ENCODE results near the gene LAMP5. TPM values are rescaled to one million over a fixed set of nuclear protein-coding genes. Genes with fewer than 3 reads are reported as not detected.

The LAMP5 gene
- total RNA-seq, 6 donors from 2014 or later = 0.09 to 0.51 TPM; not detected in 4

- 69 to 83% methylated on average over 4 of the region's 4 CpGs for WGBS, 2 donors
Observed at GRCh38 chr20:9476174-9476573, 38.2 kb upstream of the LAMP5 start.

GRCh38 chr20:9476637-9477036, 37.8 kb upstream of the LAMP5 start:
- 93 to 96% methylated on average over 7 of the region's 7 CpGs for WGBS, 2 donors
- no peak overlapping the region for H3K27ac ChIP-seq
- no peak for DNase-seq
- no peak for ATAC-seq (ENCODE audit: low FRiP score in 2 of 2)
- peaks cover 0 to 7% (median 0%) of the 10 kb centered on the region in 4 donors for H3K36me3 ChIP-seq
- no peaks in the 10 kb centered on the region for H3K4me1 ChIP-seq
- no peaks in the 10 kb centered on the region for H3K27me3 ChIP-seq
- H3K9me3 ChIP-seq = no peaks in the 10 kb centered on the region
- no peak for TF ChIP-seq POLR2A (IDR thresholded peaks at IDR 0.05)
- TF ChIP-seq POLR2AphosphoS5 (IDR thresholded peaks at IDR 0.05) = no peak
- TF ChIP-seq CTCF (IDR thresholded peaks at IDR 0.05) = no peak
- TF ChIP-seq EP300 (IDR thresholded peaks at IDR 0.05) = no peak
- H3K4me3 ChIP-seq = no peak overlapping the region

More at GRCh38 chr20:9476174-9476573, 38.2 kb upstream of the LAMP5 start:
- H3K27me3 ChIP-seq = no peaks in the 10 kb centered on the region
- DNase-seq (no peak), ATAC-seq (ENCODE audit: low FRiP score in 2 of 2) (no peak)
- no peak for TF ChIP-seq POLR2AphosphoS5 (IDR thresholded peaks at IDR 0.05)
- TF ChIP-seq POLR2A (IDR thresholded peaks at IDR 0.05) = no peak
- TF ChIP-seq CTCF (IDR thresholded peaks at IDR 0.05) = no peak
- no peak for TF ChIP-seq EP300 (IDR thresholded peaks at IDR 0.05)
- no peak overlapping the region for H3K4me3 ChIP-seq
- no peak overlapping the region for H3K27ac ChIP-seq
- H3K36me3 ChIP-seq = peaks cover 0 to 7% (median 0%) of the 10 kb centered on the region in 4 donors
- no peaks in the 10 kb centered on the region for H3K4me1 ChIP-seq
- no peaks in the 10 kb centered on the region for H3K9me3 ChIP-seq

GRCh38 chr20:9478771-9479170, 35.6 kb upstream of the LAMP5 start:
- TF ChIP-seq EP300 (IDR thresholded peaks at IDR 0.05) (no peak), POLR2AphosphoS5 (IDR thresholded peaks at IDR 0.05) (no peak), CTCF (IDR thresholded peaks at IDR 0.05) (no peak)
- 83 to 87% methylated on average over 4 of the region's 4 CpGs for WGBS, 2 donors
- no peak overlapping the region for H3K27ac ChIP-seq
- H3K9me3 ChIP-seq = no peaks in the 10 kb centered on the region
- DNase-seq (no peak), ATAC-seq (ENCODE audit: low FRiP score in 2 of 2) (no peak)
- H3K4me3 ChIP-seq = no peak overlapping the region
- H3K4me1 ChIP-seq = no peaks in the 10 kb centered on the region
- no peaks in the 10 kb centered on the region for H3K27me3 ChIP-seq
- peaks cover 0 to 7% (median 0%) of the 10 kb centered on the region in 4 donors for H3K36me3 ChIP-seq

- ATAC-seq (ENCODE audit: low FRiP score in 2 of 2) (no peak), DNase-seq (no peak)
- no peak overlapping the region for H3K27ac ChIP-seq
- no peaks in the 10 kb centered on the region for H3K4me1 ChIP-seq
- H3K4me3 ChIP-seq = no peak overlapping the region
- TF ChIP-seq CTCF (IDR thresholded peaks at IDR 0.05) = no peak
- no peak for TF ChIP-seq POLR2AphosphoS5 (IDR thresholded peaks at IDR 0.05)
- TF ChIP-seq POLR2A (IDR thresholded peaks at IDR 0.05) = no peak
- no peak for TF ChIP-seq EP300 (IDR thresholded peaks at IDR 0.05)
- H3K36me3 ChIP-seq = peaks cover 0 to 7% (median 0%) of the 10 kb centered on the region in 4 donors
- no peaks in the 10 kb centered on the region for H3K9me3 ChIP-seq
- H3K27me3 ChIP-seq = no peaks in the 10 kb centered on the region
- WGBS, 2 donors = 94 to 95% methylated on average over 4 of the region's 4 CpGs
Observed at GRCh38 chr20:9480066-9480465, 34.3 kb upstream of the LAMP5 start.

GRCh38 chr20:9482180-9482579, 32.2 kb upstream of the LAMP5 start:
- TF ChIP-seq EP300 (IDR thresholded peaks at IDR 0.05) (no peak), POLR2A (IDR thresholded peaks at IDR 0.05) (no peak), CTCF (IDR thresholded peaks at IDR 0.05) (no peak), POLR2AphosphoS5 (IDR thresholded peaks at IDR 0.05) (no peak)

More at GRCh38 chr20:9482180-9482579, 32.2 kb upstream of the LAMP5 start:
- WGBS, 2 donors = 60 to 81% methylated on average over 3 of the region's 3 CpGs
- Histone ChIP-seq H3K36me3 (no peaks in the 10 kb centered on the region), H3K4me1 (no peaks in the 10 kb centered on the region), H3K27me3 (no peaks in the 10 kb centered on the region), H3K27ac (no peak overlapping the region), H3K9me3 (no peaks in the 10 kb centered on the region), H3K4me3 (no peak overlapping the region)
- ATAC-seq (ENCODE audit: low FRiP score in 2 of 2) (no peak), DNase-seq (no peak)

All from upper lobe of left lung (tissue), 6 donors.